ENCODE data around the gene DCAKD.
A peak's percentile ranks its signal among the peaks of the same experiment; 100 is the strongest.

The DCAKD gene

GRCh38 chr17:45006927-45007461 lies 44.4 kb downstream of the DCAKD start:
- DNase-seq, result no peak

GRCh38 chr17:45005700-45006099 lies 45.7 kb downstream of the DCAKD start:
- DNase-seq, result no peak

GRCh38 chr17:45004388-45004787 lies 47.0 kb downstream of the DCAKD start:
- no peak for DNase-seq

- DNase-seq, result no peak
Measured at GRCh38 chr17:45003877-45004276, 47.6 kb downstream of the DCAKD start.

GRCh38 chr17:45001310-45001709 lies 50.1 kb downstream of the DCAKD start:
- no peak for DNase-seq

- no peak for DNase-seq
Measured at GRCh38 chr17:44999433-44999832, 52.0 kb downstream of the DCAKD start.

- DNase-seq, result no peak
Measured at GRCh38 chr17:44998646-44999045, 52.8 kb downstream of the DCAKD start.

GRCh38 chr17:44997733-44998520 lies 53.5 kb downstream of the DCAKD start:
- no peak for DNase-seq

- no peak for DNase-seq
Measured at GRCh38 chr17:44996304-44996703, 55.1 kb downstream of the DCAKD start.

- no peak for DNase-seq
Measured at GRCh38 chr17:44995436-44996001, 55.9 kb downstream of the DCAKD start.

- no peak for DNase-seq
Measured at GRCh38 chr17:44992242-44992939, 59.0 kb downstream of the DCAKD start.

GRCh38 chr17:44990994-44991393 lies 60.4 kb downstream of the DCAKD start:
- no peak for DNase-seq

- no peak for DNase-seq
Measured at GRCh38 chr17:44989552-44990138, 61.8 kb downstream of the DCAKD start.

- no peak for DNase-seq
Measured at GRCh38 chr17:44988044-44988942, 63.1 kb downstream of the DCAKD start.

GRCh38 chr17:44983563-44983962 lies 67.9 kb downstream of the DCAKD start:
- DNase-seq, result no peak

GRCh38 chr17:44982113-44982702 lies 69.2 kb downstream of the DCAKD start:
- no peak for DNase-seq

- no peak for DNase-seq
Measured at GRCh38 chr17:44981221-44981968, 70.0 kb downstream of the DCAKD start.

GRCh38 chr17:44979426-44979995 lies 71.9 kb downstream of the DCAKD start:
- peak in 2 of 56 donors; percentile 3 to 6 for DNase-seq

GRCh38 chr17:44978807-44979206 lies 72.6 kb downstream of the DCAKD start:
- no peak for DNase-seq
